GM12878 (cell line): ENCODE results near the gene TBP. TPM values are rescaled to one million over a fixed set of nuclear protein-coding genes. Genes with fewer than 3 reads are reported as not detected.

Experiments used
- ATAC-seq: fragments of 200-7000 bp; cut with Tn5 transposase; 3 replicates; pipeline ENCODE4 v1.9.1; 2020; ENCODE audit warnings: mild to moderate bottlenecking, moderate library complexity
- BruUV-seq: library from RNA; stranded (reverse); fragments of 400-500 nt; replicated peaks from 2 replicates; lab custom pipeline; 2021; lab: Mats Ljungman, UMichigan
- CTCF ChIA-PET: fragments of 300-600 bp; sonication (Branson Sonifier 250); formaldehyde crosslinking; extraction: SDS; loops from one replicate; lab custom pipeline; 2021; ENCODE audit warnings: inconsistent platforms; lab: Yijun Ruan, JAX
- POLR2A ChIA-PET: fragments of 350-600 bp; formaldehyde crosslinking; extraction: SDS; loops from one replicate; lab custom pipeline; 2021; ENCODE audit warnings: inconsistent platforms; lab: Charles Lee
- RAD21 ChIA-PET: fragments of 300-600 bp; sonication (Branson Sonifier 250); formaldehyde crosslinking; loops from one replicate; lab custom pipeline; 2023; ENCODE audit warnings: antibody characterized with exemption; ENCODE audit not compliant: unreplicated experiment; lab: Charles Lee
- SMC1A ChIA-PET: fragments of 300-600 bp; sonication (Branson Sonifier 250); formaldehyde crosslinking; loops from one replicate; lab custom pipeline; 2023; ENCODE audit not compliant: unreplicated experiment, uncharacterized antibody; lab: Charles Lee
- DNase-seq: peaks from one replicate; pipeline ENCODE4 v3.0.0-alpha.2; 2011; ENCODE audit warnings: low read depth, low spot score
- FAIRE-seq: peaks from 3 replicates; lab custom pipeline; 2011; peaks lifted over from hg19 to GRCh38; lab: Jason Lieb, UNC
- H2AFZ ChIP-seq: 2 replicates; pipeline ENCODE4 v1.6.0; 2011; ENCODE audit warnings: low read depth, low read length, control low read depth; ENCODE audit not compliant: control insufficient read depth
- H3K27ac ChIP-seq: 2 replicates; pipeline ENCODE4 v1.5.1; 2011; ENCODE audit warnings: control low read depth; ENCODE audit not compliant: control insufficient read depth, insufficient read depth
- H3K27me3 ChIP-seq, 2 experiments: replicated peaks in 1 of 2; 2 replicates each; pipeline versions ENCODE4 v1.6.0 to v1.6.1; 2011; ENCODE audit warnings: low read length in 1 of 2; ENCODE audit not compliant: control insufficient read depth in 2 of 2, insufficient read depth in 2 of 2
- H3K36me3 ChIP-seq, 2 experiments: 2 replicates each; pipeline ENCODE4 v1.5.1; 2011; ENCODE audit warnings: low read length in 1 of 2; ENCODE audit not compliant: control insufficient read depth in 2 of 2, insufficient read depth in 2 of 2
- H3K4me1 ChIP-seq: 2 replicates; pipeline ENCODE4 v1.6.1; 2011; ENCODE audit warnings: mild to moderate bottlenecking, low read length, moderate library complexity, mixed read lengths; ENCODE audit not compliant: control insufficient read depth, insufficient read depth
- H3K4me2 ChIP-seq: 2 replicates; pipeline ENCODE4 v1.6.0; 2011; ENCODE audit warnings: control low read depth; ENCODE audit not compliant: control insufficient read depth, insufficient read depth
- H3K4me3 ChIP-seq: fragments of 200-600 bp; sonication (generic); 2 replicates; pipeline ENCODE4 v1.5.1; 2016
- H3K79me2 ChIP-seq: 2 replicates; pipeline ENCODE4 v1.6.0; 2011; ENCODE audit warnings: low read length; ENCODE audit not compliant: control insufficient read depth, insufficient read depth
- H3K9ac ChIP-seq: 2 replicates; pipeline ENCODE4 v1.8.0; 2011; ENCODE audit warnings: low read length, control low read depth, mixed read lengths; ENCODE audit not compliant: control insufficient read depth, insufficient read depth
- H3K9me3 ChIP-seq: replicated peaks from 3 replicates; pipeline ENCODE4 v1.5.1; 2011; ENCODE audit warnings: mild to moderate bottlenecking, low read length; ENCODE audit not compliant: control insufficient read depth, insufficient read depth
- H4K20me1 ChIP-seq: 2 replicates; pipeline ENCODE4 v1.6.0; 2011; ENCODE audit not compliant: control insufficient read depth, insufficient read depth
- NFXL1 ChIP-seq: fragments of 450-650 bp; IDR thresholded peaks from 2 replicates; pipeline ENCODE4 v1.6.1; 2017; ENCODE audit warnings: antibody characterized with exemption, mild to moderate bottlenecking, borderline replicate concordance
- RAD51 ChIP-seq: fragments of 450-650 bp; IDR thresholded peaks from 2 replicates; pipeline ENCODE4 v1.6.1; 2016; ENCODE audit warnings: moderate library complexity, mild to moderate bottlenecking, inconsistent platforms
- RELB ChIP-seq: fragments of 450-650 bp; IDR thresholded peaks from 2 replicates; pipeline ENCODE4 v1.6.1; 2017; ENCODE audit warnings: low read depth, mild to moderate bottlenecking, moderate library complexity
- SP1 ChIP-seq: IDR thresholded peaks from one replicate; pipeline ENCODE4 v1.6.1; 2011; ENCODE audit warnings: low read depth, low read length
- ZBED1 ChIP-seq: IDR thresholded peaks from 2 replicates; pipeline ENCODE4 v1.6.1; 2016; ENCODE audit warnings: borderline replicate concordance
- WGBS: methylation state at CpG from one replicate; pipeline ENCODE4 v1.1.6; 2016; ENCODE audit warnings: low lambda C conversion rate; ENCODE audit not compliant: insufficient replicate concordance, insufficient coverage; ENCODE audit errors: missing lambda C conversion rate; 5-methylcytosine and 5-hydroxymethylcytosine counted together
- in situ Hi-C: fragments of 300-500 bp; cut with MboI; formaldehyde crosslinking; loops from 9 replicates; pipeline ENCODE4 v1.14.3; 2018; ENCODE audit warnings: mixed read lengths
- intact Hi-C: fragments of 100-400 bp; cut with micrococcal nuclease; formaldehyde crosslinking; loops from one replicate; pipeline ENCODE4 v1.14.2; 2022; ENCODE audit not compliant: unreplicated experiment
- polyA plus RNA-seq, 11 experiments: library from polyadenylated mRNA; depleted of rRNA in 4 of 11; unstranded in 6 of 11; stranded (reverse) in 5 of 11; fragments of >200 nt; fragmentation: Nextera tagmentation in 4 of 11; fragmentation: Illumina TruSeq in 1 of 11; extraction: Ambion mirVana in 4 of 11; extraction: Trizol in 1 of 11; gene quantifications; 1 replicate in 1 of 11; 2 replicates in 10 of 11; pipeline versions ENCODE4 v1.2.1 to v1.2.3, GENCODE V29; 2011 to 2016; ENCODE audit warnings: inconsistent platforms in 2 of 11, missing spikeins in 2 of 11, low read depth in 1 of 11
- total RNA-seq, 4 experiments: library from RNA; depleted of rRNA in 3 of 4; stranded (reverse); fragments of >200 nt in 3 of 4; fragmentation: Illumina TruSeq in 1 of 4; extraction: Trizol in 1 of 4; gene quantifications; 2 replicates each; pipeline versions ENCODE4 v1.2.1 to v1.2.3, GENCODE V29; 2013 to 2021

Gene TBP
- total and polyA plus RNA-seq, 10 of the 15 experiments (the other 5 are each of a cell fraction or from before 2014, with no cell fraction given), result 13.6 to 39.5 (median 26.5) TPM

GRCh38 chr6:170523256-170524171 lies 30.7 kb upstream of the TBP start:
- H3K36me3 ChIP-seq, result no peaks in the 10 kb centered on the region
- CTCF ChIA-PET, result interaction anchor here (1.2 to 3.3 kb wide), 3 partner anchors 185 to 734 kb away, joined by 3 to 12 read pairs (median 5); no protein-coding TSS in a partner anchor
- H3K79me2 ChIP-seq, result no peaks in the 10 kb centered on the region
- H3K9me3 ChIP-seq, result no peaks in the 10 kb centered on the region
- H3K4me1 ChIP-seq, result no peaks in the 10 kb centered on the region
- no TSS peak for BruUV-seq
- intact Hi-C loops, result no loop called here
- no peaks in the 10 kb centered on the region for H4K20me1 ChIP-seq
- in situ Hi-C loops, result no loop called here
- FAIRE-seq, result no peak
- TF ChIP-seq RAD51 (peak; percentile 71; the same call in 1 of the 2 replicates), RELB (no peak), ZBED1 (no peak), NFXL1 (no peak), SP1 (no peak)
- no peak for DNase-seq
- RAD21 ChIA-PET, result interaction anchor here (0.9 kb wide), 1 partner anchor 774 kb away, joined by 3 read pairs; no protein-coding TSS in a partner anchor
- H3K4me2 ChIP-seq, result no peak overlapping the region
- POLR2A ChIA-PET, result no interaction called here
- H2AFZ ChIP-seq, result no peak overlapping the region
- no peak overlapping the region for H3K4me3 ChIP-seq
- ATAC-seq, result no peak
- no peak overlapping the region for H3K9ac ChIP-seq
- no peak overlapping the region for H3K27ac ChIP-seq
- H3K27me3 ChIP-seq, result no peaks in the 10 kb centered on the region
- 47% methylated on average over 9 of the region's 9 CpGs for WGBS
- SMC1A ChIA-PET, result no interaction called here
